H1 (cell line): ENCODE measurements around the gene CCDC78. TPM values are rescaled to one million over a fixed set of nuclear protein-coding genes. Genes with fewer than 3 reads are reported as not detected.

Experiments used
- EP300 ChIP-seq, 2 experiments: IDR thresholded peaks; 1 replicate in 1 of 2; 2 replicates in 1 of 2; pipeline ENCODE4 v1.6.1; 2011 to 2012; ENCODE audit warnings: low read depth in 2 of 2, low read length in 2 of 2, mild to moderate bottlenecking in 2 of 2, borderline replicate concordance in 1 of 2, inconsistent platforms in 1 of 2, moderate library complexity in 1 of 2
- JUN ChIP-seq: IDR thresholded peaks from 2 replicates; pipeline ENCODE4 v1.6.1; 2011; ENCODE audit warnings: low read depth, mild to moderate bottlenecking, improper control_type of control experiment, low read length
- KDM1A ChIP-seq: fragments of 200-600, 300-600 bp; sonication (generic); IDR thresholded peaks from 2 replicates; pipeline ENCODE4 v1.7.1; 2016; ENCODE audit warnings: mild to moderate bottlenecking, low read length, borderline replicate concordance
- SP1 ChIP-seq: IDR thresholded peaks from 2 replicates; pipeline ENCODE4 v1.6.1; 2011; ENCODE audit warnings: low read depth, low read length
- TCF12 ChIP-seq: IDR thresholded peaks from 2 replicates; pipeline ENCODE4 v1.6.1; 2011; ENCODE audit warnings: low read depth, mild to moderate bottlenecking, low read length
- polyA plus RNA-seq, 7 experiments: library from polyadenylated mRNA; depleted of rRNA in 3 of 7; stranded (reverse) in 5 of 7; unstranded in 2 of 7; fragments of >200 nt in 5 of 7; fragments of 200-250 nt in 2 of 7; gene quantifications; 1 replicate in 5 of 7; 2 replicates in 1 of 7; 4 replicates in 1 of 7; pipeline versions ENCODE4 v1.2.1 to v1.2.3, GENCODE V29; 2011 to 2013; ENCODE audit warnings: missing spikeins in 2 of 7, mixed read lengths in 2 of 7
- total RNA-seq: library from RNA; stranded (reverse); fragmentation: NEBNext Ultra II Directional; extraction: Animal tissue kit (Norgen Biotek cat#: 25700); gene quantifications from 2 replicates; pipeline ENCODE4 v1.2.1, GENCODE V29; 2021
- TF ChIP-seq, protein P1 (sequence below): fragments of 300-600 bp; sonication (generic); IDR thresholded peaks from 2 replicates; pipeline ENCODE4 v1.7.1; 2012; ENCODE audit warnings: low read length, moderate library complexity, mild to moderate bottlenecking, inconsistent platforms; ENCODE audit not compliant: insufficient replicate concordance
- TF ChIP-seq, protein P2 (sequence below): IDR thresholded peaks from 2 replicates; pipeline ENCODE4 v1.6.1; 2011; ENCODE audit warnings: low read length, improper control_type of control experiment
- TF ChIP-seq, protein P3 (sequence below), 3 experiments: IDR thresholded peaks; 1 replicate in 2 of 3; 2 replicates in 1 of 3; pipeline versions ENCODE4 v1.5.1 to v1.6.1; 2011; ENCODE audit warnings: low read length in 3 of 3, mild to moderate bottlenecking in 3 of 3, inconsistent platforms in 2 of 3, low read depth in 1 of 3, moderate library complexity in 1 of 3; ENCODE audit not compliant: insufficient read depth in 1 of 3; ENCODE audit errors: control extremely low read depth in 1 of 3

CCDC78 gene
- total and polyA plus RNA-seq, 2 of the 8 experiments (the other 6 are each of a cell fraction or from before 2014, with no cell fraction given): 7.1 to 8.5 TPM

DNA sequence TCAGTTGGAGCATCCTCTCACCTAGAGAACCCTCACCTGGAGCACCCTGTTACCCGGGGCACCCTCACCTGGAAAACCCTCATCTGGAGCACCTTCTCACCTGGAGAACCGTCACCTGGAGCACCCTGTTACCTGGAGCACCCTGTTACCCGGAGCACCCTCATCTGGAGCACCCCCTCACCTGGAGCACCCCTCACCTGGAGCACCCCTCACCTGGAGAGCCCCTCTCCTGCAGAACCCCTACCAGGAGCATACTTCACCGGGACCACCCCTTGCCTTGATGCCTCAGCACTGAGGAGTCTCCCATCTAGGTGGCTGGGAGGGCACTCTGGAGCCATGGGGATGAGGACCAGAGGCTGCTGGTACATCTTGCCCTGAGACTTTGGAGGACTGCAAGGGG, 17.3 kb downstream of the CCDC78 start (continued):
- TF ChIP-seq, protein P1, sequence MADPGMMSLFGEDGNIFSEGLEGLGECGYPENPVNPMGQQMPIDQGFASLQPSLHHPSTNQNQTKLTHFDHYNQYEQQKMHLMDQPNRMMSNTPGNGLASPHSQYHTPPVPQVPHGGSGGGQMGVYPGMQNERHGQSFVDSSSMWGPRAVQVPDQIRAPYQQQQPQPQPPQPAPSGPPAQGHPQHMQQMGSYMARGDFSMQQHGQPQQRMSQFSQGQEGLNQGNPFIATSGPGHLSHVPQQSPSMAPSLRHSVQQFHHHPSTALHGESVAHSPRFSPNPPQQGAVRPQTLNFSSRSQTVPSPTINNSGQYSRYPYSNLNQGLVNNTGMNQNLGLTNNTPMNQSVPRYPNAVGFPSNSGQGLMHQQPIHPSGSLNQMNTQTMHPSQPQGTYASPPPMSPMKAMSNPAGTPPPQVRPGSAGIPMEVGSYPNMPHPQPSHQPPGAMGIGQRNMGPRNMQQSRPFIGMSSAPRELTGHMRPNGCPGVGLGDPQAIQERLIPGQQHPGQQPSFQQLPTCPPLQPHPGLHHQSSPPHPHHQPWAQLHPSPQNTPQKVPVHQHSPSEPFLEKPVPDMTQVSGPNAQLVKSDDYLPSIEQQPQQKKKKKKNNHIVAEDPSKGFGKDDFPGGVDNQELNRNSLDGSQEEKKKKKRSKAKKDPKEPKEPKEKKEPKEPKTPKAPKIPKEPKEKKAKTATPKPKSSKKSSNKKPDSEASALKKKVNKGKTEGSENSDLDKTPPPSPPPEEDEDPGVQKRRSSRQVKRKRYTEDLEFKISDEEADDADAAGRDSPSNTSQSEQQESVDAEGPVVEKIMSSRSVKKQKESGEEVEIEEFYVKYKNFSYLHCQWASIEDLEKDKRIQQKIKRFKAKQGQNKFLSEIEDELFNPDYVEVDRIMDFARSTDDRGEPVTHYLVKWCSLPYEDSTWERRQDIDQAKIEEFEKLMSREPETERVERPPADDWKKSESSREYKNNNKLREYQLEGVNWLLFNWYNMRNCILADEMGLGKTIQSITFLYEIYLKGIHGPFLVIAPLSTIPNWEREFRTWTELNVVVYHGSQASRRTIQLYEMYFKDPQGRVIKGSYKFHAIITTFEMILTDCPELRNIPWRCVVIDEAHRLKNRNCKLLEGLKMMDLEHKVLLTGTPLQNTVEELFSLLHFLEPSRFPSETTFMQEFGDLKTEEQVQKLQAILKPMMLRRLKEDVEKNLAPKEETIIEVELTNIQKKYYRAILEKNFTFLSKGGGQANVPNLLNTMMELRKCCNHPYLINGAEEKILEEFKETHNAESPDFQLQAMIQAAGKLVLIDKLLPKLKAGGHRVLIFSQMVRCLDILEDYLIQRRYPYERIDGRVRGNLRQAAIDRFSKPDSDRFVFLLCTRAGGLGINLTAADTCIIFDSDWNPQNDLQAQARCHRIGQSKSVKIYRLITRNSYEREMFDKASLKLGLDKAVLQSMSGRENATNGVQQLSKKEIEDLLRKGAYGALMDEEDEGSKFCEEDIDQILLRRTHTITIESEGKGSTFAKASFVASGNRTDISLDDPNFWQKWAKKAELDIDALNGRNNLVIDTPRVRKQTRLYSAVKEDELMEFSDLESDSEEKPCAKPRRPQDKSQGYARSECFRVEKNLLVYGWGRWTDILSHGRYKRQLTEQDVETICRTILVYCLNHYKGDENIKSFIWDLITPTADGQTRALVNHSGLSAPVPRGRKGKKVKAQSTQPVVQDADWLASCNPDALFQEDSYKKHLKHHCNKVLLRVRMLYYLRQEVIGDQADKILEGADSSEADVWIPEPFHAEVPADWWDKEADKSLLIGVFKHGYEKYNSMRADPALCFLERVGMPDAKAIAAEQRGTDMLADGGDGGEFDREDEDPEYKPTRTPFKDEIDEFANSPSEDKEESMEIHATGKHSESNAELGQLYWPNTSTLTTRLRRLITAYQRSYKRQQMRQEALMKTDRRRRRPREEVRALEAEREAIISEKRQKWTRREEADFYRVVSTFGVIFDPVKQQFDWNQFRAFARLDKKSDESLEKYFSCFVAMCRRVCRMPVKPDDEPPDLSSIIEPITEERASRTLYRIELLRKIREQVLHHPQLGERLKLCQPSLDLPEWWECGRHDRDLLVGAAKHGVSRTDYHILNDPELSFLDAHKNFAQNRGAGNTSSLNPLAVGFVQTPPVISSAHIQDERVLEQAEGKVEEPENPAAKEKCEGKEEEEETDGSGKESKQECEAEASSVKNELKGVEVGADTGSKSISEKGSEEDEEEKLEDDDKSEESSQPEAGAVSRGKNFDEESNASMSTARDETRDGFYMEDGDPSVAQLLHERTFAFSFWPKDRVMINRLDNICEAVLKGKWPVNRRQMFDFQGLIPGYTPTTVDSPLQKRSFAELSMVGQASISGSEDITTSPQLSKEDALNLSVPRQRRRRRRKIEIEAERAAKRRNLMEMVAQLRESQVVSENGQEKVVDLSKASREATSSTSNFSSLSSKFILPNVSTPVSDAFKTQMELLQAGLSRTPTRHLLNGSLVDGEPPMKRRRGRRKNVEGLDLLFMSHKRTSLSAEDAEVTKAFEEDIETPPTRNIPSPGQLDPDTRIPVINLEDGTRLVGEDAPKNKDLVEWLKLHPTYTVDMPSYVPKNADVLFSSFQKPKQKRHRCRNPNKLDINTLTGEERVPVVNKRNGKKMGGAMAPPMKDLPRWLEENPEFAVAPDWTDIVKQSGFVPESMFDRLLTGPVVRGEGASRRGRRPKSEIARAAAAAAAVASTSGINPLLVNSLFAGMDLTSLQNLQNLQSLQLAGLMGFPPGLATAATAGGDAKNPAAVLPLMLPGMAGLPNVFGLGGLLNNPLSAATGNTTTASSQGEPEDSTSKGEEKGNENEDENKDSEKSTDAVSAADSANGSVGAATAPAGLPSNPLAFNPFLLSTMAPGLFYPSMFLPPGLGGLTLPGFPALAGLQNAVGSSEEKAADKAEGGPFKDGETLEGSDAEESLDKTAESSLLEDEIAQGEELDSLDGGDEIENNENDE: no peak
- TF ChIP-seq, protein P2, sequence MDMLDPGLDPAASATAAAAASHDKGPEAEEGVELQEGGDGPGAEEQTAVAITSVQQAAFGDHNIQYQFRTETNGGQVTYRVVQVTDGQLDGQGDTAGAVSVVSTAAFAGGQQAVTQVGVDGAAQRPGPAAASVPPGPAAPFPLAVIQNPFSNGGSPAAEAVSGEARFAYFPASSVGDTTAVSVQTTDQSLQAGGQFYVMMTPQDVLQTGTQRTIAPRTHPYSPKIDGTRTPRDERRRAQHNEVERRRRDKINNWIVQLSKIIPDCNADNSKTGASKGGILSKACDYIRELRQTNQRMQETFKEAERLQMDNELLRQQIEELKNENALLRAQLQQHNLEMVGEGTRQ: no peak
- no peak for TF ChIP-seq JUN
- no peak for TF ChIP-seq SP1
- TF ChIP-seq KDM1A: no peak
- no peak for TF ChIP-seq TCF12
- TF ChIP-seq, protein P3, sequence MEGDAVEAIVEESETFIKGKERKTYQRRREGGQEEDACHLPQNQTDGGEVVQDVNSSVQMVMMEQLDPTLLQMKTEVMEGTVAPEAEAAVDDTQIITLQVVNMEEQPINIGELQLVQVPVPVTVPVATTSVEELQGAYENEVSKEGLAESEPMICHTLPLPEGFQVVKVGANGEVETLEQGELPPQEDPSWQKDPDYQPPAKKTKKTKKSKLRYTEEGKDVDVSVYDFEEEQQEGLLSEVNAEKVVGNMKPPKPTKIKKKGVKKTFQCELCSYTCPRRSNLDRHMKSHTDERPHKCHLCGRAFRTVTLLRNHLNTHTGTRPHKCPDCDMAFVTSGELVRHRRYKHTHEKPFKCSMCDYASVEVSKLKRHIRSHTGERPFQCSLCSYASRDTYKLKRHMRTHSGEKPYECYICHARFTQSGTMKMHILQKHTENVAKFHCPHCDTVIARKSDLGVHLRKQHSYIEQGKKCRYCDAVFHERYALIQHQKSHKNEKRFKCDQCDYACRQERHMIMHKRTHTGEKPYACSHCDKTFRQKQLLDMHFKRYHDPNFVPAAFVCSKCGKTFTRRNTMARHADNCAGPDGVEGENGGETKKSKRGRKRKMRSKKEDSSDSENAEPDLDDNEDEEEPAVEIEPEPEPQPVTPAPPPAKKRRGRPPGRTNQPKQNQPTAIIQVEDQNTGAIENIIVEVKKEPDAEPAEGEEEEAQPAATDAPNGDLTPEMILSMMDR (IDR thresholded peaks at IDR 0.05; ENCODE audit: control extremely low read depth in 1 of 3, insufficient read depth in 1 of 3, low read depth in 1 of 3, low read length in 3 of 3): no peak
- TF ChIP-seq EP300 (IDR thresholded peaks at IDR 0.05; ENCODE audit: borderline replicate concordance in 1 of 2, low read depth in 2 of 2, low read length in 2 of 2): no peak
